Testis (tissue), 2 donors: ENCODE measurements around the gene BCR.

Source experiments
- CTCF ChIP-seq, 3 experiments: fragments of 450-650 bp in 2 of 3; fragments of 200-600 bp in 1 of 3; sonication (generic) in 1 of 3; IDR thresholded peaks; one replicate each; pipeline ENCODE4 v1.5.1; 2016 to 2019; ENCODE audit warnings: antibody characterized with exemption in 3 of 3, mild to moderate bottlenecking in 2 of 3, moderate library complexity in 1 of 3
- POLR2A ChIP-seq: fragments of 450-650 bp; IDR thresholded peaks from one replicate; pipeline ENCODE4 v1.6.1; 2017; ENCODE audit warnings: antibody characterized with exemption, mild to moderate bottlenecking, moderate library complexity

GRCh38 chr22:23248583-23248982 is 68.3 kb downstream of the BCR start:
- no peak for TF ChIP-seq CTCF (IDR thresholded peaks at IDR 0.05)
- TF ChIP-seq POLR2A, result no peak
